KMS-11 (cell line): Measurements from ENCODE around the gene LRBA.

ENCODE experiments used
- H2AFZ ChIP-seq: fragments of 200-600 bp; sonication (generic); 2 replicates; pipeline ENCODE4 v1.6.1; 2016; ENCODE audit warnings: antibody characterized with exemption, mixed run types, low read depth
- H3K27ac ChIP-seq: fragments of 200-600 bp; sonication (generic); 2 replicates; pipeline ENCODE4 v1.6.1; 2016; ENCODE audit warnings: mild to moderate bottlenecking, mixed run types
- H3K27me3 ChIP-seq: fragments of 200-600 bp; sonication (generic); 2 replicates; pipeline ENCODE4 v1.6.1; 2017; ENCODE audit warnings: mild to moderate bottlenecking, low read depth, mixed run types, moderate library complexity; ENCODE audit not compliant: insufficient read depth
- H3K36me3 ChIP-seq: fragments of 200-600 bp; sonication (generic); 2 replicates; pipeline ENCODE4 v1.6.1; 2017; ENCODE audit warnings: mild to moderate bottlenecking, mixed run types; ENCODE audit not compliant: insufficient read depth
- H3K4me1 ChIP-seq: fragments of 200-600 bp; sonication (generic); 2 replicates; pipeline ENCODE4 v1.6.1; 2016; ENCODE audit warnings: mild to moderate bottlenecking, low read depth, mixed run types; ENCODE audit not compliant: poor library complexity, severe bottlenecking
- H3K4me2 ChIP-seq: fragments of 200-600 bp; sonication (generic); 2 replicates; pipeline ENCODE4 v1.7.0; 2016; ENCODE audit warnings: mild to moderate bottlenecking, mixed run types
- H3K4me3 ChIP-seq: fragments of 200-600 bp; sonication (generic); IDR thresholded peaks from 2 replicates; pipeline ENCODE4 v1.6.1; 2017; ENCODE audit warnings: low read depth, low read length, mixed read lengths; ENCODE audit not compliant: insufficient read depth
- H3K79me2 ChIP-seq: fragments of 200-600 bp; sonication (generic); 2 replicates; pipeline ENCODE4 v1.6.1; 2016; ENCODE audit warnings: low read depth, mixed run types; ENCODE audit not compliant: insufficient read depth
- H3K9ac ChIP-seq: fragments of 200-600 bp; sonication (generic); 2 replicates; pipeline ENCODE4 v1.6.1; 2016; ENCODE audit warnings: mild to moderate bottlenecking, mixed run types
- H4K20me1 ChIP-seq: fragments of 200-600 bp; sonication (generic); 2 replicates; pipeline ENCODE4 v1.6.1; 2016; ENCODE audit warnings: mild to moderate bottlenecking, mixed run types; ENCODE audit not compliant: insufficient read depth
- CTCF ChIP-seq: fragments of 200-600 bp; sonication (generic); conservative IDR thresholded peaks from 2 replicates; pipeline ENCODE4 v1.6.1; 2017; ENCODE audit warnings: low read depth, mild to moderate bottlenecking, antibody characterized with exemption, low read length, moderate library complexity, mixed read lengths

The LRBA gene

DNA sequence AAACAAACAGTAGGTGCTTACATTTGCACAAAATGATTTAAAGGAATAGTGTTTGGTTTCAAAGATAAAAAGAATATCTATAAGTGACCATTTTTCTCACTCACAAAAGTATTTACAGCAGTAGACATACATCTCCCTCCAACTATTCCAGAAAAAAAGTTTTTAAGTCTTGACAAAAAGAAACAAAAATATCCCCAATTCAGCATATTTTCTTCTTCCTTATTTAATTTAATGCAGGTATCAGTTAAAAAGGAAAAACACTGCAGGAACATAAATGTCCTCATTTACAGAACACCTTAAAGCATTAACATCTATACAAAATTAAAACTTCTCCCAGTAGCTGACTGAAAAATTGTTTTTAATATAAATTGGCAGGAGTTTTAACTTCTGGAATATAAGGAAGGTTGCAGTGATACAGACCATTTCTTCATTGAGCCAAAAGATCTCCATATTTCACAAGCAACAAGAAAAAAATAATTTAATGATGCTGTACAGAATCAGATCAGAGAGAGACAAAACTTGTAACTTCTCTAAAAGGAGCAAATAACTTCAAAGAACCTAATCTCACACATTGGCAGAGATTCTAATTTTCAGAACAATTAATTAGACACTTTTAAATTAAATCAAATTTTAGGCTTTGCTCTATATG lies 428.8 kb downstream of the LRBA start:
- H2AFZ ChIP-seq, result no peak overlapping the region
- no peak overlapping the region for H3K4me3 ChIP-seq
- no peaks in the 10 kb centered on the region for H3K79me2 ChIP-seq
- H3K4me2 ChIP-seq, result no peak overlapping the region
- no peaks in the 10 kb centered on the region for H3K36me3 ChIP-seq
- no peak overlapping the region for H3K27ac ChIP-seq
- no peak for TF ChIP-seq CTCF
- no peaks in the 10 kb centered on the region for H4K20me1 ChIP-seq
- H3K9ac ChIP-seq, result no peak overlapping the region
- H3K4me1 ChIP-seq, result no peaks in the 10 kb centered on the region
- no peaks in the 10 kb centered on the region for H3K27me3 ChIP-seq

DNA sequence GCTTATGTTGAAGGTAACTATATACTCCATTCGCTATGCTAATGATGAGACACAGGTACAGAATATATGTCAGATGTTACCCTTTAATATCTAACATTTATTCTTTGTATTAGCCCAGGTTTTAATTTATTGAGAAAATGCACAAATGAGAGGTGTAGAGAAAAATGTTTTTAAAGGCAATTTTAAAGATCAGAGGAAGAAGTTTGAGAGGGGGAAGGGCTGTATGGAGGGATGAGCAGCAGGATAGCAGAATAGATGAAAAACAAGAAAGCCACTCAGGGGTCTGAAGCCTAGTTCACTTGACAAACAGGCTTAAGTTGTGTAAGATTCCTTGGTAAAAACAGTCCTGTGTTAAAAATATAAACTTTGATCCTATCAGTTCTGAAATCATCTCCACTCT lies 429.5 kb downstream of the LRBA start:
- no peaks in the 10 kb centered on the region for H3K36me3 ChIP-seq
- no peak overlapping the region for H3K4me3 ChIP-seq
- H3K4me1 ChIP-seq, result no peaks in the 10 kb centered on the region
- no peak overlapping the region for H3K4me2 ChIP-seq
- no peaks in the 10 kb centered on the region for H4K20me1 ChIP-seq
- no peaks in the 10 kb centered on the region for H3K79me2 ChIP-seq
- H3K27me3 ChIP-seq, result no peaks in the 10 kb centered on the region
- H3K27ac ChIP-seq, result no peak overlapping the region
- H3K9ac ChIP-seq, result no peak overlapping the region
- no peak overlapping the region for H2AFZ ChIP-seq
- TF ChIP-seq CTCF, result no peak

- Histone ChIP-seq H3K4me3 (no peak overlapping the region), H3K27ac (no peak overlapping the region), H3K4me1 (no peaks in the 10 kb centered on the region), H3K36me3 (no peaks in the 10 kb centered on the region), H3K4me2 (no peak overlapping the region), H3K27me3 (no peaks in the 10 kb centered on the region), H2AFZ (no peak overlapping the region), H4K20me1 (no peaks in the 10 kb centered on the region), H3K9ac (no peak overlapping the region), H3K79me2 (no peaks in the 10 kb centered on the region)
- no peak for TF ChIP-seq CTCF
Observed at GRCh38 chr4:150584111-150584915, 430.8 kb downstream of the LRBA start.

DNA sequence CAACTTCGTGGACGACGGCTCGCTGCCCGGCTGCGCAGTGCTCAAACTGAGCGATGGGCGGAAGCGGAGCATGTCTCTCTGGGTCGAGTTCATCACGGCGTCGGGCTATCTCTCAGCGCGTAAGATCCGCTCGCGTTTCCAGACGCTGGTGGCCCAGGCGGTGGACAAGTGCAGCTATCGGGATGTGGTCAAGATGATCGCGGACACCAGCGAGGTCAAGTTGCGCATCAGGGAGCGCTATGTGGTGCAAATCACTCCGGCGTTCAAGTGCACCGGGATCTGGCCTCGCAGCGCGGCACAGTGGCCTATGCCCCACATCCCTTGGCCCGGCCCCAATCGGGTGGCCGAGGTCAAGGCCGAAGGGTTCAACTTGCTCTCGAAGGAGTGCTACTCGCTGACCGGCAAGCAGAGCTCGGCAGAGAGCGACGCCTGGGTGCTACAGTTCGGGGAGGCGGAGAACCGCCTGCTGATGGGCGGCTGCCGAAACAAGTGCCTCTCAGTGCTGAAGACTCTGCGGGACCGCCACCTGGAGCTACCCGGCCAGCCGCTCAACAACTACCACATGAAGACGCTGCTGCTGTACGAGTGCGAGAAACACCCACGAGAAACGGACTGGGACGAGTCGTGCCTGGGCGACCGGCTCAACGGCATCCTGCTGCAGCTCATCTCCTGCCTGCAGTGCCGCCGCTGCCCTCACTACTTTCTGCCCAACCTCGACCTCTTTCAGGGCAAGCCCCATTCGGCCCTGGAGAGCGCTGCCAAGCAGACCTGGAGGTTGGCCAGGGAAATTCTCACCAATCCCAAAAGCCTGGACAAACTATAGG lies 431.6 kb downstream of the LRBA start:
- no peaks in the 10 kb centered on the region for H3K79me2 ChIP-seq
- H3K4me1 ChIP-seq, result no peaks in the 10 kb centered on the region
- no peak overlapping the region for H3K4me3 ChIP-seq
- no peak for TF ChIP-seq CTCF
- H4K20me1 ChIP-seq, result no peaks in the 10 kb centered on the region
- H3K27me3 ChIP-seq, result no peaks in the 10 kb centered on the region
- H3K36me3 ChIP-seq, result no peaks in the 10 kb centered on the region
- no peak overlapping the region for H2AFZ ChIP-seq
- no peak overlapping the region for H3K9ac ChIP-seq
- H3K4me2 ChIP-seq, result no peak overlapping the region
- H3K27ac ChIP-seq, result no peak overlapping the region
